NCI-H1436 treated with DMSO at 0.1 percent for 48 hours (cell line): Measurements from ENCODE around the gene SGIP1.
A peak's percentile ranks its signal among the peaks of the same experiment; 100 is the strongest.
"Not testable (repeated sequence)": the region's sequence is repeated elsewhere in the genome, so short reads cannot be mapped to it uniquely, and the experiment has no call there.

ENCODE experiments used
- DNase-seq: peaks from one replicate; lab custom pipeline; 2025; lab: John Stamatoyannopoulos, UW

SGIP1 gene

GRCh38 chr1:66769512-66770229 is 235.7 kb downstream of the SGIP1 start:
- no peak for DNase-seq

DNA sequence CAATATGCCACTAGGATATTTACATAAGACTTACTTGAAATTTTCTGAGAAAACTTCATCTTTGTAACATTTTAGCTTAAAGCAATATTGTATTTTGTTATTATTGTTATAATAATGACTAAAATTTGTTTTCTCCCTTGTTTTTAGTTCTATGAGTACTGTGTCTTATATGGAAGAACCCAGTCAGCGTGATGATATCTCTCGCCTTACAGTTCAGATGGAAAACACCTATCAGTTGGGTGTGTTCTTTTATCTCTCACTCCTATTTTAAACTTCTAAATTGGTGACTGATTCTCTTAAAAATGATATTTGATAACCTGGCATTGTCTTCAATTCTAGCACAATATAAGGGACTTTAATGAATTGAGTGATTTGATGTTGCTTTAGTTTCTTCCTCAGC is 236.3 kb downstream of the SGIP1 start:
- DNase-seq, result no peak

DNA sequence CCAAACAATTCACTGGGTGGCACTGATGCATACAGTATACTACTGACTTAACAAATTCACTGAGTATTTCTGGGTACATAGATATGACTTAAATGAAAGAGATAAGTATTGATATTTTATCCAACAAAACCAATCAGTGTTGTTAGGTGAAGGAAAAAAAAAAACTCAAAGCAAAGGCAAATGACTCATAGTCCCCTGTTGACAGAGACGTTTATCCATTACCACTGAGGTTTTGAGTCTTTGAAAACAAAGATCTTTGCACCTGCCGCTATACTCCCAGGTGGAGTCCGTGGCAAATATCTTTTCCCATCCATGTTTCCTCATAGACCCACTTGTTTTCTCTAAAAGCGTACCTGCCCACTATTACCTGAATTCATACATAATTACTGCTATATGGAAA is 236.7 kb downstream of the SGIP1 start:
- no peak for DNase-seq

- DNase-seq, result no peak
These were observed 239.3 kb downstream of the SGIP1 start for GRCh38 chr1:66773227-66773626.

- DNase-seq, result no peak
These were observed 240.5 kb downstream of the SGIP1 start for GRCh38 chr1:66774438-66774837.

- DNase-seq, result no peak
These were observed 241.7 kb downstream of the SGIP1 start for GRCh38 chr1:66775646-66776045.

GRCh38 chr1:66777831-66778230 is 243.9 kb downstream of the SGIP1 start:
- DNase-seq, result no peak

GRCh38 chr1:66778266-66778665 is 244.3 kb downstream of the SGIP1 start:
- DNase-seq, result peak; percentile 5

GRCh38 chr1:66778969-66779368 is 245.0 kb downstream of the SGIP1 start:
- DNase-seq, result no peak

- DNase-seq, result no peak
These were observed 245.6 kb downstream of the SGIP1 start for GRCh38 chr1:66779475-66780078.

DNA sequence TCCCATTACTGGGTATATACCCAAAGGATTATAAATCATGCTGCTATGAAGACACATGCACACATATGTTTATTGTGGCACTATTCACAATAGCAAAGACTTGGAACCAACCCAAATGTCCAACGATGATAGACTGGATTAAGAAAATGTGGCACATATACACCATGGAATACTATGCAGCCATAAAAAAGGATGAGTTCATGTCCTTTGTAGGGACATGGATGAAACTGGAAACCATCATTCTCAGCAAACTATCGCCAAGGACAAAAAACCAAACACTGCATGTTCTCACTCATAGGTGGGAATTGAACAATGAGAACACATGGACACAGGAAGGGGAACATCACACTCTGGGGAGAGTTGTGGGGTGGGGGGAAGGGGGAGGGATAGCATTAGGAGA is 251.8 kb downstream of the SGIP1 start:
- not testable (repeated sequence) for DNase-seq

GRCh38 chr1:66787641-66788040 is 253.7 kb downstream of the SGIP1 start:
- no peak for DNase-seq

DNA sequence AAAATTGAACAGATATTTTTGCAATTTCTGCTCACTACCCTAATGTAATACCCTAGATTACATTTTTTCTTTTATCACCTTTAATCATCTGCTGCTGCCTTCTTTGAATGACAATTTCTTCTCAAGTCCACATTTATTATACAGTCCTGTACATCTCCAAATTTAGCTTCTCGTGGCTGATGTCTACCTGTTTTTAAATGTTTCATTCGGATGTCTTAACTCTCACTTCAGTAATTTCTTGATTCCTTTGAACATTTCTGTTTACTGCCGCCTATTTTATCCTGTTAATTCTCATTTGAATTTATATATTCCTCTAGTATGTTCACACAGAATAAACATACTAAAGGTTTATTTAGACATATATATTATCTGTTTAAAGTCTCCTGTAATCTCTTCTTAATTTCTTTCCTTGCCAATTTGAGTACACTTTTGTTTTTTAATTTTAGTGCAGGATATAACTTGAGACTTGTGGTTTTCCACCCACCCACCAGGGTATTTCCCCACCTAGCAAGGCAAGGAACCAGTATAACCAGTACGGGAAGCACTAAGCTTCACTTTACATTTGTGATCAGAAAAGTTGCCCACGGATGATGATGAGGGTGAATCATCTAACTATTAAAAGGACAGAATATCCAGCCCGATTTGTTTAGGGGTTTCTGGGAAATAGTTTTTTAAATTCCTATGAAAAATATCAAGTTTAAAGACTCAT is 254.4 kb downstream of the SGIP1 start:
- no peak for DNase-seq

GRCh38 chr1:66791621-66792610 is 258.0 kb downstream of the SGIP1 start:
- DNase-seq, result no peak

- not testable (repeated sequence) for DNase-seq
These were observed 261.9 kb downstream of the SGIP1 start for GRCh38 chr1:66795839-66796238.
